Keratinocyte (primary cell): Measurements from ENCODE around the gene TTYH2.

ENCODE experiments used
- EZH2 ChIP-seq: IDR thresholded peaks from one replicate; pipeline ENCODE4 v1.6.1; 2012; ENCODE audit warnings: inconsistent platforms, mild to moderate bottlenecking, low read length, moderate library complexity
- TF ChIP-seq, protein P1 (sequence below), 3 experiments: IDR thresholded peaks in 1 of 3; conservative IDR thresholded peaks in 1 of 3; optimal IDR thresholded peaks in 1 of 3; 2 replicates in 2 of 3; 3 replicates in 1 of 3; pipeline versions ENCODE3 to v1.5.1; 2011; ENCODE audit warnings: low read length in 3 of 3, mild to moderate bottlenecking in 3 of 3, moderate library complexity in 2 of 3, control low read depth in 1 of 3, inconsistent platforms in 1 of 3; ENCODE audit not compliant: insufficient read depth in 2 of 3; ENCODE audit errors: extremely low read depth in 1 of 3

DNA sequence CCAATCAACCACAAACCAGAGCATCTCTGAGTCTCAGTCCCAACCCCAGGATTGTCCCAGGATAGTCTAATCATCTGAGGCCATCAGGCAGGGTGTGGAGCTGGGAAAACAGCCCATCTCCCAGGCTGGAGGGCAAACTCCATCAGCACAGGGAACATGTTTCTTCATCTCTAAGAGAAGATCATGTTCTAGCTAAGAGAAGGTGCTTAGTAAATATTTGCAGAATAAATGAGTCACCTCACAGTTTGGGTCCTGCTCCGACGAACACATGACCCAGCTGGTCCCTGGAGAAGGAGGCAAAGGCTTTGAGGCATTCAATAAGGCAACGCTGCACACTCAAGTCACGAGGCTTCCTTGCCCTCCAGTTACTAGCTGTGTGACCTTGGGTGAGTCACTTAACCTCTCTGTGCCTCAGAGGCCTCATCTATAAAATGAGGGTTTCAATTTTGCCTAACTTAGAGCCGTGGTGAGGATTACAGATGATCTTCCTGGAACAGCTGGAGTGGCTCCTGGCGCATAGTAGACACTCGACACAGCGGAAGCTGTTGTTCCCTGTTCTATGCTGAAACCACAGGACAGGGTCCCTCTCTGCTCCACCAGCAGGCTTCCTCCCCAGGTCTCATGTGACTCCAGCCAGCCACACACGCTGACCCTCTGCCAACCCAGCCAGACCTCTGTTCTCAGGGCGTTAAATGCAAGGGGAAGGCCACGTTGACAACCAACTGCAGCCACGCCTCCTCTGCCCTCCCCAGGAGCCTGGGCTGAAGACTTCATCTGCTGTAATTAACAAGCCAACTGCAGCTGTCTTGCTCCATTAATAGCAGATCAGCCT, 20.2 kb upstream of the TTYH2 start:
- no peak for TF ChIP-seq EZH2
- TF ChIP-seq, protein P1, sequence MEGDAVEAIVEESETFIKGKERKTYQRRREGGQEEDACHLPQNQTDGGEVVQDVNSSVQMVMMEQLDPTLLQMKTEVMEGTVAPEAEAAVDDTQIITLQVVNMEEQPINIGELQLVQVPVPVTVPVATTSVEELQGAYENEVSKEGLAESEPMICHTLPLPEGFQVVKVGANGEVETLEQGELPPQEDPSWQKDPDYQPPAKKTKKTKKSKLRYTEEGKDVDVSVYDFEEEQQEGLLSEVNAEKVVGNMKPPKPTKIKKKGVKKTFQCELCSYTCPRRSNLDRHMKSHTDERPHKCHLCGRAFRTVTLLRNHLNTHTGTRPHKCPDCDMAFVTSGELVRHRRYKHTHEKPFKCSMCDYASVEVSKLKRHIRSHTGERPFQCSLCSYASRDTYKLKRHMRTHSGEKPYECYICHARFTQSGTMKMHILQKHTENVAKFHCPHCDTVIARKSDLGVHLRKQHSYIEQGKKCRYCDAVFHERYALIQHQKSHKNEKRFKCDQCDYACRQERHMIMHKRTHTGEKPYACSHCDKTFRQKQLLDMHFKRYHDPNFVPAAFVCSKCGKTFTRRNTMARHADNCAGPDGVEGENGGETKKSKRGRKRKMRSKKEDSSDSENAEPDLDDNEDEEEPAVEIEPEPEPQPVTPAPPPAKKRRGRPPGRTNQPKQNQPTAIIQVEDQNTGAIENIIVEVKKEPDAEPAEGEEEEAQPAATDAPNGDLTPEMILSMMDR (optimal IDR thresholded peaks at IDR 0.05 in 1 of 3, IDR thresholded peaks at IDR 0.05 in 1 of 3, conservative IDR thresholded peaks at IDR 0.05 in 1 of 3; ENCODE audit: extremely low read depth in 1 of 3, insufficient read depth in 2 of 3, low read length in 3 of 3) = no peak
